ENCODE data around the gene FAM13B.

FAM13B gene

DNA sequence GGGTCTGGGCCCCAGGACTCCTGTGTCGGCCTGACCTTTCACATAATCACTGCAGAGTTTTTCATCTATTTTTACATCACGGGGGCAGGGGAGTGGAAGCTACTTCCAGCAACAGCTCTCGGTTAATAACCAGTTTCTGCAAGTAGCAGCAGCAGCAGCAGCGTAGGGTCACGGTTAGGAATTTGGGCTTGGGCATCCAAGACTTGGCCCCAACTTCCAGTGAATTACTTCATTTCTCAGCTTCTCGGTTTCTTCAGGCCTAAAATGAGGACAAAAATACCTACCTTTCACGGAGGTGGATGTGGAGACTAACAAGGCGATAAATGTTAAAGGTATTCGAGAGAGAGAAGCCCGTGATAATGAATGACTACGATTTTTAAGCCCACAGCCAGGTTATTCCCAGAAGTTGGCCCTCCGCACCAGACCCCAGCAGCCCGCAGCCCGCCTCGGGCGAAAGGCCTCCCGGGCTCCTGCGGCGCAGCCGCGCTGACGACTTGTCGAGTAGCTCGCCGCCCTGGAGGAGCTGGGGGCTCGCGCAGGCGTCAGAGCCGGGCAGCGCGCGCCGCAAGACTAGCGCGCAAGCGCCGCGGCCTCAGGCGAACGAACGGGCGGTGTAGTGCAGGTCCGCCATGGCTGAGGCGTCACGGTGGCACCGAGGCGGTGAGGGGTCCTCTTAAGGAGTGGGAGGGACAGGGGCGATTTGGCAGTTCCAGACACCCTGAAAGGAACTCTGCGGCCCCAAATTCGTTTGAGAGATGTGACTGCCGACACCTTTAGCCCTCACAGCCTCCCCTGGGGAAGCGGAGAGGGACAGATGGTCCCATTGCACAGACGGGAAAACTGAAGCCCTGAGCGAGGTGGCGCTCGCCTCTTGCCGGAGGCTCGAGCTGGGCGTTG is 143.8 kb downstream of the FAM13B start, which contains the start of gene PKD2L2:
Gene PKD2L2, plus strand, starts transcription at position 595 of the 897 bp plus-strand sequence. Its CDS starts 35 bp downstream, at position 630.
- peak; percentile 84 for DNase-seq (ENCODE audit: low spot score)
- H3K4me3 Mint-ChIP-seq, result peak within 1 kb of the TSS; percentile 85
- H3K4me1 Mint-ChIP-seq (ENCODE audit: low read depth), result peaks cover 14% of the 10 kb centered on the region

DNA sequence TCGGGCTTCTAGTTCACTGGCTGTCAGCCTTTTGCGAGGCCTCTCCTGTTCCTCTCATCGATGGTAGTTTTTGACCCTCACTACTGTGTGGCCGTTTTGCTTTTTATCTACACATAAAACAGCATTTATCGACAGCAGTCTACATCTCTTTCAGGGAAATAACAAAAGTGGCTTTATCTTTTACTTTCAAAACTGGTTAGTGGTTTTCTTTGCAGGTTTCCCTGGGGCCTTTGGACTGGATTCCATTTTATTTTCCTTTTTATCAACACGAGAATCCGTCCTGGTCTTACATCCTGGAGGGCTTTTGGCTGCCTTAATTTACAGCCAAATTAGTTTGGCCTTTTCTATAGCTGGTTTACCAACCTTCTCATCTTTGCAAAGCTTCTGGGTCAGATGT is 144.4 kb downstream of the FAM13B start:
- H3K27ac Mint-ChIP-seq, result peak overlapping the region; percentile 86
- DNase-seq (ENCODE audit: low spot score), result no peak
- no peaks in the 10 kb centered on the region for H3K9me3 Mint-ChIP-seq
- no peaks in the 10 kb centered on the region for H3K27me3 Mint-ChIP-seq (ENCODE audit: low read depth)
- peaks cover 14% of the 10 kb centered on the region for H3K4me1 Mint-ChIP-seq (ENCODE audit: low read depth)
- peak overlapping the region; percentile 85 for H3K4me3 Mint-ChIP-seq
- no peaks in the 10 kb centered on the region for H3K36me3 Mint-ChIP-seq (ENCODE audit: low read depth)

More for the DNA sequence above, 143.8 kb downstream of the FAM13B start, which contains the start of gene PKD2L2:
- Mint-ChIP-seq H3K36me3 (ENCODE audit: low read depth) (no peaks in the 10 kb centered on the region), H3K27ac (peak within 1 kb of the TSS; percentile 86), H3K27me3 (ENCODE audit: low read depth) (peaks cover 2% of the 10 kb centered on the region), H3K9me3 (no peaks in the 10 kb centered on the region)

All from T-helper 2 cell treated with Interferon-gamma antibody and Interleukin-4, amounts not matched to agents 5 μg/mL and 100 μg/mL, for 36 hours (primary cell).